GM21447 (cell line): ENCODE measurements around the gene CNOT8.

Source experiments
- ATAC-seq: cut with Tn5 transposase; IDR thresholded peaks from one replicate; pipeline ENCODE4 v1.9.1; 2021; ENCODE audit not compliant: unreplicated experiment

Gene CNOT8

GRCh38 chr5:154916874-154917273 lies 58.4 kb downstream of the CNOT8 start:
- no peak for ATAC-seq

GRCh38 chr5:154917757-154918156 lies 59.3 kb downstream of the CNOT8 start:
- ATAC-seq, result no peak

GRCh38 chr5:154923441-154924430 lies 65.3 kb downstream of the CNOT8 start:
- no peak for ATAC-seq
